Stimulated activated CD4-positive, alpha-beta T cell treated with anti-CD3 and anti-CD28 coated beads, Interleukin-4, amount 100 ng/mL, for 4 hours (primary cell): ENCODE results near the gene BLACAT1.

Source experiments
- DNase-seq, 2 experiments: peaks; one replicate each; pipeline ENCODE4 v3.0.0-alpha.2; 2020

Gene BLACAT1

GRCh38 chr1:205455581-205456382 is at the start of gene BLACAT1:
Gene BLACAT1 (minus strand): TSS chr1:205456045.
- no peak for DNase-seq

- DNase-seq: no peak
Measured at GRCh38 chr1:205505076-205505729, 49.4 kb upstream of the BLACAT1 start.

- DNase-seq: peak; percentile 50 to 51
Measured at GRCh38 chr1:205504311-205505075, 48.6 kb upstream of the BLACAT1 start, which contains the start of gene CDK18. Gene CDK18 (plus strand): TSS chr1:205504669. CDS start chr1:205523168, 18,499 bp downstream.

- no peak for DNase-seq
Measured at GRCh38 chr1:205502992-205503391, 47.1 kb upstream of the BLACAT1 start.

GRCh38 chr1:205502111-205502810 is 46.4 kb upstream of the BLACAT1 start:
- DNase-seq: no peak

GRCh38 chr1:205500240-205501233 is 44.7 kb upstream of the BLACAT1 start:
- no peak for DNase-seq

GRCh38 chr1:205499789-205500188 is 43.9 kb upstream of the BLACAT1 start:
- no peak for DNase-seq

GRCh38 chr1:205497351-205497750 is 41.5 kb upstream of the BLACAT1 start:
- DNase-seq: no peak

GRCh38 chr1:205496661-205497060 is 40.8 kb upstream of the BLACAT1 start:
- DNase-seq: no peak

GRCh38 chr1:205495237-205495823 is 39.5 kb upstream of the BLACAT1 start:
- no peak for DNase-seq

- no peak for DNase-seq
Measured at GRCh38 chr1:205494115-205494514, 38.3 kb upstream of the BLACAT1 start.

GRCh38 chr1:205493241-205494085 is 37.6 kb upstream of the BLACAT1 start:
- no peak for DNase-seq

GRCh38 chr1:205492774-205493173 is 36.9 kb upstream of the BLACAT1 start:
- DNase-seq: no peak

GRCh38 chr1:205492201-205492667 is 36.4 kb upstream of the BLACAT1 start:
- DNase-seq: no peak

GRCh38 chr1:205491794-205492193 is 35.9 kb upstream of the BLACAT1 start:
- no peak for DNase-seq

- DNase-seq: peak in 1 of 2 experiments; percentile 26
Measured at GRCh38 chr1:205488074-205488723, 32.4 kb upstream of the BLACAT1 start.

- DNase-seq: no peak
Measured at GRCh38 chr1:205486258-205486657, 30.4 kb upstream of the BLACAT1 start.

GRCh38 chr1:205484985-205485967 is 29.4 kb upstream of the BLACAT1 start:
- DNase-seq: peak; percentile 45 to 53
